SK-N-SH (cell line): Measurements from ENCODE around the gene AP1S3. TPM values are rescaled to one million over a fixed set of nuclear protein-coding genes. Genes with fewer than 3 reads are reported as not detected.

ENCODE experiments used
- CTCF ChIA-PET: fragments of 300-600, 350-600 bp; formaldehyde crosslinking; extraction: SDS; loops from one replicate; lab custom pipeline; 2021; lab: Yijun Ruan, JAX
- POLR2A ChIA-PET: fragments of 350-600 bp; sonication (Branson Sonifier 250); formaldehyde crosslinking; extraction: SDS; loops from one replicate; lab custom pipeline; 2020; ENCODE audit warnings: antibody characterized with exemption, inconsistent platforms; lab: Yijun Ruan, JAX
- DNase-seq: peaks from one replicate; pipeline ENCODE4 v3.0.0; 2012
- H2AFZ ChIP-seq: fragments of 200-600 bp; sonication (generic); 2 replicates; pipeline ENCODE4 v1.8.1; 2016; ENCODE audit warnings: antibody characterized with exemption, mild to moderate bottlenecking, low read depth
- H3F3A ChIP-seq: fragments of 200-600 bp; sonication (generic); replicated peaks from 2 replicates; pipeline ENCODE3; 2016; ENCODE audit warnings: antibody characterized with exemption, mild to moderate bottlenecking; ENCODE audit not compliant: insufficient read depth
- H3K27ac ChIP-seq, 2 experiments: fragments of 200-500 bp in 1 of 2; fragments of 200-600 bp in 1 of 2; sonication (Bioruptor generic) in 1 of 2; sonication (generic), shearing (Covaris generic) in 1 of 2; 2 replicates each; pipeline versions ENCODE4 v1.5.1 to v1.6.1; 2014 to 2016; ENCODE audit warnings: low read depth in 2 of 2, inconsistent platforms in 1 of 2, low read length in 1 of 2, mild to moderate bottlenecking in 1 of 2, mixed read lengths in 1 of 2
- H3K27me3 ChIP-seq: fragments of 200-600 bp; sonication (generic), shearing (Covaris generic); 2 replicates; pipeline ENCODE4 v1.6.1; 2016; ENCODE audit warnings: mixed run types; ENCODE audit not compliant: insufficient read depth
- H3K36me3 ChIP-seq, 2 experiments: fragments of 200-500 bp in 1 of 2; fragments of 200-600 bp in 1 of 2; sonication (Bioruptor generic) in 1 of 2; sonication (generic) in 1 of 2; replicated peaks in 1 of 2; 2 replicates each; pipeline versions ENCODE3 to v1.5.1; 2014 to 2016; ENCODE audit warnings: low read length in 1 of 2, mild to moderate bottlenecking in 1 of 2; ENCODE audit not compliant: insufficient read depth in 2 of 2, control insufficient read depth in 1 of 2
- H3K4me1 ChIP-seq, 2 experiments: fragments of 200-500 bp in 1 of 2; fragments of 200-600 bp in 1 of 2; sonication (Bioruptor generic) in 1 of 2; sonication (generic), shearing (Covaris generic) in 1 of 2; 2 replicates each; pipeline versions ENCODE4 v1.5.1 to v1.6.1; 2014 to 2016; ENCODE audit warnings: low read depth in 1 of 2, low read length in 1 of 2, mixed run types in 1 of 2; ENCODE audit not compliant: insufficient read depth in 2 of 2, control insufficient read depth in 1 of 2
- H3K4me2 ChIP-seq: fragments of 200-600 bp; sonication (generic), shearing (Covaris generic); 2 replicates; pipeline ENCODE4 v1.6.1; 2017; ENCODE audit warnings: mixed run types
- H3K4me3 ChIP-seq, 2 experiments: fragments of 200-500 bp in 1 of 2; fragments of 200-600 bp in 1 of 2; sonication (Bioruptor generic) in 1 of 2; sonication (generic), shearing (Covaris generic) in 1 of 2; 2 replicates each; pipeline versions ENCODE4 v1.5.1 to v1.8.1; 2014 to 2016; ENCODE audit warnings: low read depth in 2 of 2, inconsistent platforms in 1 of 2, low read length in 1 of 2, mild to moderate bottlenecking in 1 of 2, mixed read lengths in 1 of 2, moderate library complexity in 1 of 2
- H3K79me2 ChIP-seq: fragments of 200-600 bp; sonication (generic); 2 replicates; pipeline ENCODE4 v1.8.1; 2017; ENCODE audit warnings: mild to moderate bottlenecking; ENCODE audit not compliant: insufficient read depth
- H3K9ac ChIP-seq: fragments of 200-600 bp; sonication (generic); 2 replicates; pipeline ENCODE4 v1.6.1; 2017; ENCODE audit warnings: mixed run types
- H3K9me2 ChIP-seq: fragments of 200-600 bp; sonication (generic); 2 replicates; pipeline ENCODE4 v1.6.1; 2017; ENCODE audit warnings: mixed run types
- H3K9me3 ChIP-seq: fragments of 200-600 bp; sonication (generic); 2 replicates; pipeline ENCODE4 v1.6.1; 2017; ENCODE audit warnings: mixed run types, mild to moderate bottlenecking, moderate library complexity
- H4K20me1 ChIP-seq: fragments of 200-600 bp; sonication (generic); 2 replicates; pipeline ENCODE4 v1.6.1; 2017; ENCODE audit warnings: mild to moderate bottlenecking, mixed run types; ENCODE audit not compliant: insufficient read depth
- CHD2 ChIP-seq: fragments of 150-350 bp; IDR thresholded peaks from 2 replicates; pipeline ENCODE4 v1.6.1; 2018; ENCODE audit warnings: low read length; ENCODE audit not compliant: partially characterized antibody
- EP300 ChIP-seq, 2 experiments: IDR thresholded peaks; 2 replicates each; pipeline versions ENCODE4 v1.4.0 to v1.6.1; 2012; ENCODE audit warnings: borderline replicate concordance in 1 of 2, low read depth in 1 of 2, low read length in 1 of 2
- EZH2phosphoT487 ChIP-seq: fragments of 200-600 bp; sonication (generic); IDR thresholded peaks from 2 replicates; pipeline ENCODE4 v1.6.1; 2017; ENCODE audit warnings: low read depth, mixed run types, mild to moderate bottlenecking, antibody characterized with exemption, moderate library complexity, borderline replicate concordance
- FOSL2 ChIP-seq: IDR thresholded peaks from 2 replicates; pipeline ENCODE4 v1.4.0; 2012; ENCODE audit warnings: low read depth, mild to moderate bottlenecking, moderate library complexity, borderline replicate concordance
- FOXJ3 ChIP-seq: sonication (generic); formaldehyde crosslinking; IDR thresholded peaks from 2 replicates; pipeline ENCODE4 v1.5.1; 2020; ENCODE audit warnings: mild to moderate bottlenecking, missing genetic modification reagents
- IRF3 ChIP-seq: fragments of 150-350 bp; IDR thresholded peaks from 2 replicates; pipeline ENCODE4 v1.6.1; 2016; ENCODE audit warnings: mild to moderate bottlenecking, low read depth, low read length
- JUND ChIP-seq: IDR thresholded peaks from 2 replicates; pipeline ENCODE4 v1.4.0; 2012
- MEF2A ChIP-seq: IDR thresholded peaks from 2 replicates; pipeline ENCODE4 v1.4.0; 2012; ENCODE audit warnings: low read depth, borderline replicate concordance
- NFIC ChIP-seq: IDR thresholded peaks from 2 replicates; pipeline ENCODE4 v1.4.0; 2012; ENCODE audit warnings: borderline replicate concordance
- PBX3 ChIP-seq: IDR thresholded peaks from 2 replicates; pipeline ENCODE4; 2012
- POLR2AphosphoS5 ChIP-seq: IDR thresholded peaks from 2 replicates; pipeline ENCODE4 v1.6.1; 2012; ENCODE audit warnings: low read depth, low read length
- RCOR1 ChIP-seq: fragments of 150-350 bp; IDR thresholded peaks from 2 replicates; pipeline ENCODE4 v1.6.1; 2017; ENCODE audit warnings: antibody characterized with exemption, low read length
- RFX5 ChIP-seq: IDR thresholded peaks from 2 replicates; pipeline ENCODE4 v1.6.1; 2012; ENCODE audit warnings: mild to moderate bottlenecking, improper control_type of control experiment, low read length
- RXRA ChIP-seq: IDR thresholded peaks from 2 replicates; pipeline ENCODE4 v1.4.0; 2012; ENCODE audit warnings: low read depth, mild to moderate bottlenecking, borderline replicate concordance
- SIN3A ChIP-seq: IDR thresholded peaks from 2 replicates; pipeline ENCODE4 v1.6.1; 2012; ENCODE audit warnings: low read depth, mild to moderate bottlenecking, low read length, moderate library complexity, borderline replicate concordance
- TAF1 ChIP-seq: IDR thresholded peaks from 2 replicates; pipeline ENCODE4 v1.6.1; 2012; ENCODE audit warnings: low read depth, mild to moderate bottlenecking, low read length, moderate library complexity, borderline replicate concordance
- TCF12 ChIP-seq: IDR thresholded peaks from 2 replicates; pipeline ENCODE4 v1.4.0; 2012
- USF1 ChIP-seq: IDR thresholded peaks from 2 replicates; pipeline ENCODE4 v1.4.0; 2012; ENCODE audit warnings: low read depth, borderline replicate concordance
- WGBS: methylation state at CpG from one replicate; pipeline ENCODE4 v1.1.6; 2017; ENCODE audit warnings: low lambda C conversion rate; 5-methylcytosine and 5-hydroxymethylcytosine counted together
- polyA plus RNA-seq, 3 experiments: library from polyadenylated mRNA; depleted of rRNA; stranded (reverse); fragments of >200 nt; gene quantifications; 2 replicates each; pipeline ENCODE4 v1.2.3, GENCODE V29; 2012
- TF ChIP-seq, protein P1 (sequence below): IDR thresholded peaks from 2 replicates; pipeline ENCODE4 v1.4.0; 2012; ENCODE audit warnings: low read depth, borderline replicate concordance

Gene AP1S3
- polyA plus RNA-seq, 1 of the 3 experiments (the other 2 are of a cell fraction), result 4.8 TPM

DNA sequence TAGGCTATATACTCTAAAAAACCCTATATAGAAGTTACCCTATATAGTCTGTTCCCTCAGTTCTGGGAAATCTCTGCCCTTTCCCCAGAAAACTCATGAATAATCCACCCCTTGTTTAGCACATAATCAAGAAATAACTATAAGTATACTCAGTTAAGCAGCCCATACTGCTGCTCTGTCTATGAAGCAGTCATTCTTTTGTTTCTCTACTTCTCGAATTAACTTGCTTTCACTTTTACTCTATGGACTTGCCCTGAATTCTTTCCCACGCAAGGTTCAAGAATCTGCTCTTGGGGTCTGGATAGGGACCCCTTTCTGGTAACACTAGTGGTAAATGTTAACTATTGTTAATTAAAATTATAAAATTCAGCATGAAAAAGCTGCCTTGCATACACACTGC, 17.4 kb upstream of the AP1S3 start:
- no peak for TF ChIP-seq PBX3
- no peak for TF ChIP-seq MEF2A
- TF ChIP-seq USF1, result no peak
- no peak for TF ChIP-seq EP300 (IDR thresholded peaks at IDR 0.05; ENCODE audit: borderline replicate concordance in 1 of 2, low read depth in 1 of 2, low read length in 1 of 2)
- TF ChIP-seq CHD2, result no peak
- no peak for TF ChIP-seq RXRA
- TF ChIP-seq POLR2AphosphoS5, result no peak
- no peak for TF ChIP-seq RFX5
- no peak for TF ChIP-seq RCOR1
- no peak for TF ChIP-seq NFIC
- no peak for TF ChIP-seq FOXJ3
- no peak for TF ChIP-seq FOSL2
- no peak for TF ChIP-seq TCF12
- no peak for TF ChIP-seq JUND
- TF ChIP-seq SIN3A, result no peak
- no peak for TF ChIP-seq EZH2phosphoT487
- no peak for TF ChIP-seq IRF3
- TF ChIP-seq, protein P1, sequence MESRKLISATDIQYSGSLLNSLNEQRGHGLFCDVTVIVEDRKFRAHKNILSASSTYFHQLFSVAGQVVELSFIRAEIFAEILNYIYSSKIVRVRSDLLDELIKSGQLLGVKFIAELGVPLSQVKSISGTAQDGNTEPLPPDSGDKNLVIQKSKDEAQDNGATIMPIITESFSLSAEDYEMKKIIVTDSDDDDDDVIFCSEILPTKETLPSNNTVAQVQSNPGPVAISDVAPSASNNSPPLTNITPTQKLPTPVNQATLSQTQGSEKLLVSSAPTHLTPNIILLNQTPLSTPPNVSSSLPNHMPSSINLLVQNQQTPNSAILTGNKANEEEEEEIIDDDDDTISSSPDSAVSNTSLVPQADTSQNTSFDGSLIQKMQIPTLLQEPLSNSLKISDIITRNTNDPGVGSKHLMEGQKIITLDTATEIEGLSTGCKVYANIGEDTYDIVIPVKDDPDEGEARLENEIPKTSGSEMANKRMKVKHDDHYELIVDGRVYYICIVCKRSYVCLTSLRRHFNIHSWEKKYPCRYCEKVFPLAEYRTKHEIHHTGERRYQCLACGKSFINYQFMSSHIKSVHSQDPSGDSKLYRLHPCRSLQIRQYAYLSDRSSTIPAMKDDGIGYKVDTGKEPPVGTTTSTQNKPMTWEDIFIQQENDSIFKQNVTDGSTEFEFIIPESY, result no peak
- no peak for TF ChIP-seq TAF1
- TF ChIP-seq, all 33 proteins: peak for 0
- ChIA-PET POLR2A (no interaction called here), CTCF (no interaction called here)
- Histone ChIP-seq H3K79me2 (no peaks in the 10 kb centered on the region), H3K4me3 (no peak overlapping the region), H2AFZ (no peak overlapping the region), H3K36me3 (peaks cover 0 to 13% of the 10 kb centered on the region in 2 experiments), H4K20me1 (no peaks in the 10 kb centered on the region), H3K9ac (no peak overlapping the region), H3K4me1 (no peaks in the 10 kb centered on the region), H3K27ac (no peak overlapping the region), H3K9me2 (no peaks in the 10 kb centered on the region), H3F3A (no peaks in the 10 kb centered on the region), H3K9me3 (no peaks in the 10 kb centered on the region), H3K4me2 (no peak overlapping the region), H3K27me3 (no peaks in the 10 kb centered on the region)
- DNase-seq, result no peak
- 97% methylated on average over 2 of the region's 2 CpGs for WGBS
